HepG2 (cell line): Measurements from ENCODE around the gene PHACTR1. TPM values are rescaled to one million over a fixed set of nuclear protein-coding genes. Genes with fewer than 3 reads are reported as not detected.

ENCODE experiments used
- ATAC-seq: fragments of 200-7000 bp; cut with Tn5 transposase; 3 replicates; pipeline ENCODE4 v1.9.1; 2020; ENCODE audit warnings: mild to moderate bottlenecking, moderate library complexity
- BruUV-seq: library from RNA; stranded (reverse); fragments of 400-500 nt; replicated peaks from 2 replicates; lab custom pipeline; 2021; lab: Mats Ljungman, UMichigan
- CTCF ChIA-PET: fragments of 300-600 bp; formaldehyde crosslinking; extraction: SDS; loops from one replicate; lab custom pipeline; 2021; ENCODE audit warnings: low total read pairs, inconsistent platforms, low intra/inter-chr PET ratio; lab: Yijun Ruan, JAX
- POLR2A ChIA-PET: fragments of 350-600 bp; sonication (Branson Sonifier 250); formaldehyde crosslinking; loops from one replicate; lab custom pipeline; 2020; ENCODE audit warnings: antibody characterized with exemption, inconsistent platforms; lab: Yijun Ruan, JAX
- DNase-seq: peaks from one replicate; pipeline ENCODE4 v3.0.0-alpha.2; 2015; ENCODE audit warnings: low spot score
- FAIRE-seq: peaks from 3 replicates; lab custom pipeline; 2011; peaks lifted over from hg19 to GRCh38; lab: Jason Lieb, UNC
- H2AFZ ChIP-seq: one replicate; pipeline ENCODE4 v1.6.1; 2011; ENCODE audit warnings: low read length, inconsistent platforms
- H3K27ac ChIP-seq: fragments of 300-600 bp; 3 replicates; pipeline ENCODE4 v1.8.0; 2011; ENCODE audit warnings: mixed run types, mild to moderate bottlenecking, mixed read lengths, low read length, inconsistent platforms; ENCODE audit not compliant: insufficient read depth; ENCODE audit errors: extremely low read length
- H3K27me3 ChIP-seq, 2 experiments: fragments of 200-600 bp in 1 of 2; 2 replicates in 1 of 2; 3 replicates in 1 of 2; pipeline versions ENCODE4 v1.6.0 to v1.8.0; 2011; ENCODE audit warnings: low read length in 2 of 2, mild to moderate bottlenecking in 2 of 2, moderate library complexity in 2 of 2, inconsistent platforms in 1 of 2; ENCODE audit not compliant: insufficient read depth in 2 of 2, control insufficient read depth in 1 of 2
- H3K36me3 ChIP-seq, 2 experiments: fragments of 200-600 bp in 1 of 2; replicated peaks in 1 of 2; 2 replicates in 1 of 2; 3 replicates in 1 of 2; pipeline versions ENCODE4 v1.5.1 to v1.8.0; 2011; ENCODE audit warnings: low read length in 2 of 2, inconsistent platforms in 1 of 2; ENCODE audit not compliant: insufficient read depth in 2 of 2, control insufficient read depth in 1 of 2
- H3K4me1 ChIP-seq: 2 replicates; pipeline ENCODE4 v1.5.1; 2012; ENCODE audit warnings: low read length, inconsistent platforms; ENCODE audit not compliant: insufficient read depth
- H3K4me2 ChIP-seq: 2 replicates; pipeline ENCODE4 v1.6.0; 2011; ENCODE audit warnings: low read depth, low read length, inconsistent platforms
- H3K4me3 ChIP-seq, 3 experiments: fragments of 200-600 bp in 1 of 3; sonication (generic), shearing (Covaris generic) in 1 of 3; replicated peaks in 1 of 3; 2 replicates each; pipeline ENCODE4 v1.5.1; 2011 to 2016; ENCODE audit warnings: low read length in 3 of 3, inconsistent platforms in 2 of 3, low read depth in 2 of 3, mild to moderate bottlenecking in 2 of 3, control low read depth in 1 of 3, mixed read lengths in 1 of 3; ENCODE audit not compliant: insufficient read depth in 1 of 3
- H3K79me2 ChIP-seq: one replicate; pipeline ENCODE4 v1.6.1; 2011; ENCODE audit warnings: low read length, inconsistent platforms; ENCODE audit not compliant: insufficient read depth
- H3K9ac ChIP-seq: 2 replicates; pipeline ENCODE4 v1.6.0; 2011; ENCODE audit warnings: mild to moderate bottlenecking, low read depth, low read length, inconsistent platforms; ENCODE audit not compliant: insufficient read depth
- H3K9me3 ChIP-seq: 2 replicates; pipeline ENCODE4 v1.5.1; 2012; ENCODE audit warnings: mild to moderate bottlenecking, low read length
- H4K20me1 ChIP-seq: 2 replicates; pipeline ENCODE4 v1.6.0; 2011; ENCODE audit warnings: inconsistent platforms, mild to moderate bottlenecking, low read length, moderate library complexity; ENCODE audit not compliant: insufficient read depth
- PRDM15 ChIP-seq: sonication (generic); formaldehyde crosslinking; IDR thresholded peaks from 2 replicates; pipeline ENCODE4 v1.4.0; 2020; ENCODE audit warnings: missing genetic modification reagents
- WGBS: methylation state at CpG from one replicate; pipeline ENCODE4 v1.1.6; 2017; ENCODE audit warnings: low lambda C conversion rate; 5-methylcytosine and 5-hydroxymethylcytosine counted together
- in situ Hi-C: cut with HindIII; loops from 2 replicates; pipeline ENCODE4 v1.10.0; 2017; ENCODE audit warnings: low pct_unique_long_range_greater_than_20kb; ENCODE audit not compliant: extremely low pct_ligation_motif_present
- intact Hi-C: fragments of 100-400 bp; cut with micrococcal nuclease; formaldehyde crosslinking; loops from one replicate; pipeline ENCODE4 v1.10.0; 2022; ENCODE audit not compliant: unreplicated experiment
- polyA plus RNA-seq, 8 experiments: library from polyadenylated mRNA; depleted of rRNA in 3 of 8; stranded (reverse) in 7 of 8; unstranded in 1 of 8; fragments of >200 nt; fragmentation: Illumina TruSeq in 4 of 8; extraction: Trizol in 4 of 8; gene quantifications; 2 replicates each; pipeline versions ENCODE4 v1.2.1 to v1.2.3, GENCODE V29; 2011 to 2016; ENCODE audit warnings: low read depth in 4 of 8, missing spikeins in 1 of 8, mixed read lengths in 1 of 8; ENCODE audit not compliant: insufficient read depth in 1 of 8
- total RNA-seq, 5 experiments: library from RNA; depleted of rRNA; stranded (reverse); fragments of >200 nt; fragmentation: Illumina TruSeq; extraction: Trizol; gene quantifications; 2 replicates each; pipeline ENCODE4 v1.2.3, GENCODE V29; 2016; ENCODE audit warnings: low read depth in 1 of 5
- TF ChIP-seq, protein P1 (sequence below), 2 experiments: sonication (generic) in 1 of 2; formaldehyde crosslinking in 1 of 2; IDR thresholded peaks; 2 replicates each; pipeline versions ENCODE4 v1.5.1 to v1.6.1; 2011 to 2020; ENCODE audit warnings: borderline replicate concordance in 1 of 2, low read depth in 1 of 2, low read length in 1 of 2, mild to moderate bottlenecking in 1 of 2, missing genetic modification reagents in 1 of 2, moderate library complexity in 1 of 2
- TF ChIP-seq, protein P2 (sequence below): sonication (generic); formaldehyde crosslinking; IDR thresholded peaks from 2 replicates; pipeline ENCODE4 v1.4.0; 2020; ENCODE audit warnings: missing genetic modification reagents

PHACTR1 gene
- total and polyA plus RNA-seq, 2 of the 13 experiments (the other 11 are each of a cell fraction or from before 2014, with no cell fraction given): 0.09 TPM; not detected in 1

DNA sequence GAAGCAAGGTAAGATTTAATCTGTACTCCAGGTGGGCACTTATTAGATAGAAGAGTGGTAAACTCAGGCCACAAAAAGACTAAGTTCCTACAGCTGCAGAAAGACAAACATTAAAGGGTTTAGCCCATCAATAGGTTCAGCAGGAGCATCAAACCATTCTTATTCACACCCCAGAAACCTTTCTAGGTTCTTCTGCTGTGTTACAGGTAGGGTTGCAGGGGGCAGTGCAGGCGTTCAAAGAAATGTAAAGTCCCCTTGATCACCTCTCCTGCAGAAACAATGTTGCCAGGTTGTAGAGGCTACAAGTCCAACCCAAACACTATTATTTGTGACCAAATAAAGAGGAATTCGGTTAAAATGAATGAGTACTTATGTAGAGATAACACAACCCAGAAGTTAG lies 31.8 kb downstream of the PHACTR1 start (continued):
- TF ChIP-seq, protein P1, sequence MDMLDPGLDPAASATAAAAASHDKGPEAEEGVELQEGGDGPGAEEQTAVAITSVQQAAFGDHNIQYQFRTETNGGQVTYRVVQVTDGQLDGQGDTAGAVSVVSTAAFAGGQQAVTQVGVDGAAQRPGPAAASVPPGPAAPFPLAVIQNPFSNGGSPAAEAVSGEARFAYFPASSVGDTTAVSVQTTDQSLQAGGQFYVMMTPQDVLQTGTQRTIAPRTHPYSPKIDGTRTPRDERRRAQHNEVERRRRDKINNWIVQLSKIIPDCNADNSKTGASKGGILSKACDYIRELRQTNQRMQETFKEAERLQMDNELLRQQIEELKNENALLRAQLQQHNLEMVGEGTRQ (IDR thresholded peaks at IDR 0.05; ENCODE audit: low read depth, low read length): no peak
- TF ChIP-seq, protein P1 (CRISPR knock-in tag; IDR thresholded peaks at IDR 0.05; ENCODE audit: borderline replicate concordance): no peak

DNA sequence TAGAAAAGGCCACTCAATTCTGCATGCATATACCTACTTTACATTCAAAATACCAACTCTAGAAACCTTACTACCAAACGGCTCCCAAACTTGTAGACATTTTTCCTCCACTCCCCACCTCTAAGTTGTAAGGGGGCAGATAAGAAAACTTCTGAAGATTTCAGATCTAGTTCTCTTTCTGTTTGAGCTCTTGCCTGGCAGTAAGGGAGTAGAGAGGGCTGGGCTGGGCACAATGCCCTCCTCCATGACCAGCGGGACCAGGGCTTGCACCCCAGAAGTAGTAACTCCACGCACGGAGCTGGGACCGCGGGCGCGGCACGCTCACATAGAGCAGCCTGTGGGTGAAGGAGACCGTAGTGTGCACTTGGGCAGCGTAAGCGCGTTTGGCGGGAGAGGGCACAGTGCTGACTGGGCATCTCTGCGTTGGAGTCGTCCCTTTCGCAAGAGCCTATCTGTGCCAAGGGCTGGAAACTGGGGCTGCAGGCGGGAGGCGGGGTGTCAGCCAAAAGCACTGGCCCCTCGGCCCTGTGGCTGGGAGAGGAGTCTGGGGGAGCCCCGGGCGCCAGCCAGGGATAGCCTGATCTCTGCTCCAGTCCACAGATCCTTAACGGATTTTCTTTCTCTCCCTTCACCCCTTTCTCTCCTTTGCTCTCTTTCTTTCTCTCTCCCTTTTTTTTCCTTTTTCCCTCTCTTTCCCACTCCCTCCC lies 32.4 kb downstream of the PHACTR1 start:
- in situ Hi-C loops (no loop called here), intact Hi-C loops (no loop called here)
- FAIRE-seq: no peak
- H3K4me1 ChIP-seq: no peaks in the 10 kb centered on the region
- H3K79me2 ChIP-seq: no peaks in the 10 kb centered on the region
- H2AFZ ChIP-seq: no peak overlapping the region
- 18% methylated on average over 17 of the region's 23 CpGs for WGBS
- no peak overlapping the region for H3K9ac ChIP-seq
- H3K27me3 ChIP-seq: peaks cover 0 to 3% of the 10 kb centered on the region in 2 experiments; a peak in 1 of 5 replicates
- peak; percentile 50; the same call in 1 of the 2 replicates for TF ChIP-seq PRDM15 (CRISPR knock-in tag)
- TF ChIP-seq, protein P2, sequence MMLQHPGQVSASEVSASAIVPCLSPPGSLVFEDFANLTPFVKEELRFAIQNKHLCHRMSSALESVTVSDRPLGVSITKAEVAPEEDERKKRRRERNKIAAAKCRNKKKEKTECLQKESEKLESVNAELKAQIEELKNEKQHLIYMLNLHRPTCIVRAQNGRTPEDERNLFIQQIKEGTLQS (CRISPR knock-in tag): no peak
- no TSS peak for BruUV-seq
- H3K36me3 ChIP-seq: no peaks in the 10 kb centered on the region
- ChIA-PET POLR2A (no interaction called here), CTCF (no interaction called here)
- no peak for ATAC-seq
- H3K4me2 ChIP-seq: no peak overlapping the region
- H3K27ac ChIP-seq: no peak overlapping the region
- H3K9me3 ChIP-seq: no peaks in the 10 kb centered on the region
- no peaks in the 10 kb centered on the region for H4K20me1 ChIP-seq
- no peak for DNase-seq
- no peak overlapping the region for H3K4me3 ChIP-seq
